GM12878 (cell line): Measurements from ENCODE around the gene FILIP1L. TPM values are rescaled to one million over a fixed set of nuclear protein-coding genes. Genes with fewer than 3 reads are reported as not detected.

ENCODE experiments used
- ATAC-seq: fragments of 200-7000 bp; cut with Tn5 transposase; 3 replicates; pipeline ENCODE4 v1.9.1; 2020; ENCODE audit warnings: mild to moderate bottlenecking, moderate library complexity
- BruUV-seq: library from RNA; stranded (reverse); fragments of 400-500 nt; replicated peaks from 2 replicates; lab custom pipeline; 2021; lab: Mats Ljungman, UMichigan
- CTCF ChIA-PET: fragments of 300-600 bp; sonication (Branson Sonifier 250); formaldehyde crosslinking; extraction: SDS; loops from one replicate; lab custom pipeline; 2021; ENCODE audit warnings: inconsistent platforms; lab: Yijun Ruan, JAX
- POLR2A ChIA-PET: fragments of 350-600 bp; formaldehyde crosslinking; extraction: SDS; loops from one replicate; lab custom pipeline; 2021; ENCODE audit warnings: inconsistent platforms; lab: Charles Lee
- RAD21 ChIA-PET: fragments of 300-600 bp; sonication (Branson Sonifier 250); formaldehyde crosslinking; loops from one replicate; lab custom pipeline; 2023; ENCODE audit warnings: antibody characterized with exemption; ENCODE audit not compliant: unreplicated experiment; lab: Charles Lee
- SMC1A ChIA-PET: fragments of 300-600 bp; sonication (Branson Sonifier 250); formaldehyde crosslinking; loops from one replicate; lab custom pipeline; 2023; ENCODE audit not compliant: unreplicated experiment, uncharacterized antibody; lab: Charles Lee
- DNase-seq: peaks from one replicate; pipeline ENCODE4 v3.0.0-alpha.2; 2011; ENCODE audit warnings: low read depth, low spot score
- FAIRE-seq: peaks from 3 replicates; lab custom pipeline; 2011; peaks lifted over from hg19 to GRCh38; lab: Jason Lieb, UNC
- H2AFZ ChIP-seq: 2 replicates; pipeline ENCODE4 v1.6.0; 2011; ENCODE audit warnings: low read depth, low read length, control low read depth; ENCODE audit not compliant: control insufficient read depth
- H3K27ac ChIP-seq: 2 replicates; pipeline ENCODE4 v1.5.1; 2011; ENCODE audit warnings: control low read depth; ENCODE audit not compliant: control insufficient read depth, insufficient read depth
- H3K27me3 ChIP-seq, 2 experiments: replicated peaks in 1 of 2; 2 replicates each; pipeline versions ENCODE4 v1.6.0 to v1.6.1; 2011; ENCODE audit warnings: low read length in 1 of 2; ENCODE audit not compliant: control insufficient read depth in 2 of 2, insufficient read depth in 2 of 2
- H3K36me3 ChIP-seq, 2 experiments: 2 replicates each; pipeline ENCODE4 v1.5.1; 2011; ENCODE audit warnings: low read length in 1 of 2; ENCODE audit not compliant: control insufficient read depth in 2 of 2, insufficient read depth in 2 of 2
- H3K4me1 ChIP-seq: 2 replicates; pipeline ENCODE4 v1.6.1; 2011; ENCODE audit warnings: mild to moderate bottlenecking, low read length, moderate library complexity, mixed read lengths; ENCODE audit not compliant: control insufficient read depth, insufficient read depth
- H3K4me2 ChIP-seq: 2 replicates; pipeline ENCODE4 v1.6.0; 2011; ENCODE audit warnings: control low read depth; ENCODE audit not compliant: control insufficient read depth, insufficient read depth
- H3K4me3 ChIP-seq: fragments of 200-600 bp; sonication (generic); 2 replicates; pipeline ENCODE4 v1.5.1; 2016
- H3K79me2 ChIP-seq: 2 replicates; pipeline ENCODE4 v1.6.0; 2011; ENCODE audit warnings: low read length; ENCODE audit not compliant: control insufficient read depth, insufficient read depth
- H3K9ac ChIP-seq: 2 replicates; pipeline ENCODE4 v1.8.0; 2011; ENCODE audit warnings: low read length, control low read depth, mixed read lengths; ENCODE audit not compliant: control insufficient read depth, insufficient read depth
- H3K9me3 ChIP-seq: replicated peaks from 3 replicates; pipeline ENCODE4 v1.5.1; 2011; ENCODE audit warnings: mild to moderate bottlenecking, low read length; ENCODE audit not compliant: control insufficient read depth, insufficient read depth
- H4K20me1 ChIP-seq: 2 replicates; pipeline ENCODE4 v1.6.0; 2011; ENCODE audit not compliant: control insufficient read depth, insufficient read depth
- EZH2 ChIP-seq: IDR thresholded peaks from 2 replicates; pipeline ENCODE4 v1.6.1; 2012; ENCODE audit warnings: low read depth, mild to moderate bottlenecking, control low read depth, inconsistent platforms, low read length, borderline replicate concordance; ENCODE audit not compliant: control insufficient read depth
- KAT2A ChIP-seq: conservative IDR thresholded peaks from 2 replicates; pipeline ENCODE4 v1.6.1; 2011; ENCODE audit warnings: low read depth, low read length; ENCODE audit not compliant: control insufficient read depth
- KLF5 ChIP-seq: fragments of 450-650 bp; IDR thresholded peaks from 2 replicates; pipeline ENCODE4 v1.6.1; 2014; ENCODE audit warnings: mild to moderate bottlenecking; ENCODE audit not compliant: partially characterized antibody
- MYB ChIP-seq: fragments of 150-350 bp; IDR thresholded peaks from 2 replicates; pipeline ENCODE4 v1.6.1; 2014; ENCODE audit warnings: mild to moderate bottlenecking, low read depth, low read length, borderline replicate concordance
- POLR2A ChIP-seq: IDR thresholded peaks from 2 replicates; pipeline ENCODE4 v1.6.1; 2011; ENCODE audit warnings: low read depth, mild to moderate bottlenecking, low read length
- POLR2AphosphoS5 ChIP-seq: IDR thresholded peaks from 2 replicates; pipeline ENCODE4 v1.6.1; 2011; ENCODE audit warnings: mild to moderate bottlenecking, low read length, inconsistent platforms
- RAD21 ChIP-seq: IDR thresholded peaks from 2 replicates; pipeline ENCODE4 v1.6.1; 2011; ENCODE audit warnings: mild to moderate bottlenecking, low read depth, low read length, moderate library complexity; ENCODE audit not compliant: insufficient read depth
- RCOR1 ChIP-seq: conservative IDR thresholded peaks from 2 replicates; pipeline ENCODE4 v1.6.1; 2012; ENCODE audit warnings: low read depth, low read length, improper control_type of control experiment
- SP1 ChIP-seq: IDR thresholded peaks from one replicate; pipeline ENCODE4 v1.6.1; 2011; ENCODE audit warnings: low read depth, low read length
- USF2 ChIP-seq: IDR thresholded peaks from 2 replicates; pipeline ENCODE4 v1.6.1; 2011; ENCODE audit warnings: low read depth, low read length, improper control_type of control experiment, borderline replicate concordance
- WRNIP1 ChIP-seq: IDR thresholded peaks from 2 replicates; pipeline ENCODE4 v1.6.1; 2011; ENCODE audit warnings: low read depth, low read length, improper control_type of control experiment, borderline replicate concordance
- ZNF207 ChIP-seq: fragments of 450-650 bp; IDR thresholded peaks from 2 replicates; pipeline ENCODE4 v1.6.1; 2014; ENCODE audit warnings: antibody characterized with exemption, mild to moderate bottlenecking, borderline replicate concordance
- WGBS: methylation state at CpG from one replicate; pipeline ENCODE4 v1.1.6; 2016; ENCODE audit warnings: low lambda C conversion rate; ENCODE audit not compliant: insufficient replicate concordance, insufficient coverage; ENCODE audit errors: missing lambda C conversion rate; 5-methylcytosine and 5-hydroxymethylcytosine counted together
- in situ Hi-C: fragments of 300-500 bp; cut with MboI; formaldehyde crosslinking; loops from 9 replicates; pipeline ENCODE4 v1.14.3; 2018; ENCODE audit warnings: mixed read lengths
- intact Hi-C: fragments of 100-400 bp; cut with micrococcal nuclease; formaldehyde crosslinking; loops from one replicate; pipeline ENCODE4 v1.14.2; 2022; ENCODE audit not compliant: unreplicated experiment
- polyA plus RNA-seq, 11 experiments: library from polyadenylated mRNA; depleted of rRNA in 4 of 11; unstranded in 6 of 11; stranded (reverse) in 5 of 11; fragments of >200 nt; fragmentation: Nextera tagmentation in 4 of 11; fragmentation: Illumina TruSeq in 1 of 11; extraction: Ambion mirVana in 4 of 11; extraction: Trizol in 1 of 11; gene quantifications; 1 replicate in 1 of 11; 2 replicates in 10 of 11; pipeline versions ENCODE4 v1.2.1 to v1.2.3, GENCODE V29; 2011 to 2016; ENCODE audit warnings: inconsistent platforms in 2 of 11, missing spikeins in 2 of 11, low read depth in 1 of 11
- total RNA-seq, 4 experiments: library from RNA; depleted of rRNA in 3 of 4; stranded (reverse); fragments of >200 nt in 3 of 4; fragmentation: Illumina TruSeq in 1 of 4; extraction: Trizol in 1 of 4; gene quantifications; 2 replicates each; pipeline versions ENCODE4 v1.2.1 to v1.2.3, GENCODE V29; 2013 to 2021
- TF ChIP-seq, protein P1 (sequence below): IDR thresholded peaks from 2 replicates; pipeline ENCODE4 v1.6.1; 2012; ENCODE audit warnings: low read length, inconsistent platforms
- TF ChIP-seq, protein P2 (sequence below): fragments of 150-350 bp; IDR thresholded peaks from 2 replicates; pipeline ENCODE4 v1.6.1; 2014; ENCODE audit warnings: mild to moderate bottlenecking, low read depth, low read length

The FILIP1L gene
- total and polyA plus RNA-seq, 10 of the 15 experiments (the other 5 are each of a cell fraction or from before 2014, with no cell fraction given) = 0.24 to 6.1 (median 3.5) TPM

- Histone ChIP-seq H3K9ac (no peak overlapping the region), H3K27ac (no peak overlapping the region), H3K27me3 (no peaks in the 10 kb centered on the region), H3K36me3 (no peaks in the 10 kb centered on the region), H3K9me3 (no peaks in the 10 kb centered on the region), H3K4me3 (no peak overlapping the region), H2AFZ (no peak overlapping the region), H3K4me1 (no peaks in the 10 kb centered on the region), H3K4me2 (no peak overlapping the region), H3K79me2 (no peaks in the 10 kb centered on the region), H4K20me1 (no peaks in the 10 kb centered on the region)
- 95% methylated on average over 3 of the region's 3 CpGs for WGBS
- CTCF ChIA-PET = interaction anchor here (0.6 to 1.8 kb wide), 10 partner anchors 13 to 509 kb away, joined by 3 to 5 read pairs (median 4); no protein-coding TSS in a partner anchor
- DNase-seq = no peak
- in situ Hi-C loops = no loop called here
- FAIRE-seq = no peak
- RAD21 ChIA-PET = interaction anchor here (0.9 to 1.4 kb wide), 2 partner anchors 11 to 63 kb away, joined by 3 to 6 read pairs; no protein-coding TSS in a partner anchor
- intact Hi-C loops = no loop called here
- POLR2A ChIA-PET = interaction anchor here (0.6 to 1.5 kb wide), 7 partner anchors 11 to 1007 kb away, joined by 3 to 6 read pairs (median 4); no protein-coding TSS in a partner anchor
- ATAC-seq = no peak
- BruUV-seq = no TSS peak
- SMC1A ChIA-PET = interaction anchor here (0.9 to 2.4 kb wide), 6 partner anchors 8 to 359 kb away, joined by 3 to 15 read pairs (median 4); no protein-coding TSS in a partner anchor
- TF ChIP-seq POLR2AphosphoS5 = no peak
- TF ChIP-seq, protein P1, sequence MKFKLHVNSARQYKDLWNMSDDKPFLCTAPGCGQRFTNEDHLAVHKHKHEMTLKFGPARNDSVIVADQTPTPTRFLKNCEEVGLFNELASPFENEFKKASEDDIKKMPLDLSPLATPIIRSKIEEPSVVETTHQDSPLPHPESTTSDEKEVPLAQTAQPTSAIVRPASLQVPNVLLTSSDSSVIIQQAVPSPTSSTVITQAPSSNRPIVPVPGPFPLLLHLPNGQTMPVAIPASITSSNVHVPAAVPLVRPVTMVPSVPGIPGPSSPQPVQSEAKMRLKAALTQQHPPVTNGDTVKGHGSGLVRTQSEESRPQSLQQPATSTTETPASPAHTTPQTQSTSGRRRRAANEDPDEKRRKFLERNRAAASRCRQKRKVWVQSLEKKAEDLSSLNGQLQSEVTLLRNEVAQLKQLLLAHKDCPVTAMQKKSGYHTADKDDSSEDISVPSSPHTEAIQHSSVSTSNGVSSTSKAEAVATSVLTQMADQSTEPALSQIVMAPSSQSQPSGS = no peak
- TF ChIP-seq WRNIP1 = no peak
- TF ChIP-seq RAD21 = no peak
- TF ChIP-seq, protein P2, sequence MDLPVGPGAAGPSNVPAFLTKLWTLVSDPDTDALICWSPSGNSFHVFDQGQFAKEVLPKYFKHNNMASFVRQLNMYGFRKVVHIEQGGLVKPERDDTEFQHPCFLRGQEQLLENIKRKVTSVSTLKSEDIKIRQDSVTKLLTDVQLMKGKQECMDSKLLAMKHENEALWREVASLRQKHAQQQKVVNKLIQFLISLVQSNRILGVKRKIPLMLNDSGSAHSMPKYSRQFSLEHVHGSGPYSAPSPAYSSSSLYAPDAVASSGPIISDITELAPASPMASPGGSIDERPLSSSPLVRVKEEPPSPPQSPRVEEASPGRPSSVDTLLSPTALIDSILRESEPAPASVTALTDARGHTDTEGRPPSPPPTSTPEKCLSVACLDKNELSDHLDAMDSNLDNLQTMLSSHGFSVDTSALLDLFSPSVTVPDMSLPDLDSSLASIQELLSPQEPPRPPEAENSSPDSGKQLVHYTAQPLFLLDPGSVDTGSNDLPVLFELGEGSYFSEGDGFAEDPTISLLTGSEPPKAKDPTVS = no peak
- no peak for TF ChIP-seq USF2
- TF ChIP-seq ZNF207 = no peak
- no peak for TF ChIP-seq KLF5
- TF ChIP-seq RCOR1 = no peak
- TF ChIP-seq MYB = no peak
- no peak for TF ChIP-seq KAT2A
- TF ChIP-seq EZH2 = no peak
- TF ChIP-seq POLR2A = no peak
- TF ChIP-seq SP1 = no peak
Observed at GRCh38 chr3:99895131-99895696, 219.1 kb downstream of the FILIP1L start.
